GM10266 (cell line): ENCODE measurements around the gene RTL1.

Experiments used
- DNase-seq: peaks from one replicate; pipeline ENCODE4 v3.0.0; 2012; ENCODE audit errors: extremely low spot score
- TF ChIP-seq, protein P1 (sequence below): IDR thresholded peaks from 2 replicates; pipeline ENCODE4 v1.5.1; 2012; ENCODE audit warnings: mild to moderate bottlenecking, low read depth; ENCODE audit not compliant: control insufficient read depth, insufficient read depth; ENCODE audit errors: missing control alignments

RTL1 gene

DNA sequence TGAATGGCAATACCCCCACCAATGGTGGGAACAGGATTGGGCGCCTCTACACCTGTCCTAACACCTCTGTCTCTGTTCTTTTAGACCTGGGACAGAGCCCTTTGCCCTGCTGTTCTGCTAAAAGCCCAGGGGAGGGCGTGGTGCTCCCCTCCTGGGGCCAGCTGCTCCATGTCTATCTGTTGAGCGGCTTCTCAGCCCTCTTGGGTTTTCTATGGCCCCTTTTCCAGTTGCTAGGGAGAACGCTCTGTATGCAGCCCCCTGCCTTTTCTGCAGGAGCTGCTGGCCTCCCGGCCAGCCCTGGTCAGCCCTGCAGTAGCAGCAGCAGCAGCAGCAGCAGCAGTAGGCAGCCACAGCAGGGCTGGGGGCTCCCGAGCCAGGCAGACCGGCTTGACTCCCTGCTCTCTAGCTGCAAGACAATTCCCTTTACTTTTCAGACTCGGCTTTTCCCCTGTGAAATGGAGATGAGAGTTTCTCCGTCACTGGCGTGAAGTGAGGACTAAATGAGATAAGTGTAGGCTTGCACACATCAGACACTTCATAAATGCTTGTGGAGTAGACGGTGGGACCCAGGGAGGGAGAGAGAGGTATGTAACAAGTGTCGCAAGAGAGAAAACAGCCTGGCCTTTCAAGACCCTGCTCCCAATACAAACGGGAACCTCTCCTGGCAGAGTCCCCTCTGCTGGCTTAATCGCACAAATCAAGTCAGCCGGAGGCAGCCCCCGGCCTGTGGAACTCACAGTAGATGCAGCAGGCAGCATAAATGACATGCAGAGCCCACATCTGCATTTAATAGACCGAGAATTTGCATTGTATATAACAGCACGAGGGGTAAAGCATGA lies 1.0 kb downstream of the RTL1 start:
- TF ChIP-seq, protein P1, sequence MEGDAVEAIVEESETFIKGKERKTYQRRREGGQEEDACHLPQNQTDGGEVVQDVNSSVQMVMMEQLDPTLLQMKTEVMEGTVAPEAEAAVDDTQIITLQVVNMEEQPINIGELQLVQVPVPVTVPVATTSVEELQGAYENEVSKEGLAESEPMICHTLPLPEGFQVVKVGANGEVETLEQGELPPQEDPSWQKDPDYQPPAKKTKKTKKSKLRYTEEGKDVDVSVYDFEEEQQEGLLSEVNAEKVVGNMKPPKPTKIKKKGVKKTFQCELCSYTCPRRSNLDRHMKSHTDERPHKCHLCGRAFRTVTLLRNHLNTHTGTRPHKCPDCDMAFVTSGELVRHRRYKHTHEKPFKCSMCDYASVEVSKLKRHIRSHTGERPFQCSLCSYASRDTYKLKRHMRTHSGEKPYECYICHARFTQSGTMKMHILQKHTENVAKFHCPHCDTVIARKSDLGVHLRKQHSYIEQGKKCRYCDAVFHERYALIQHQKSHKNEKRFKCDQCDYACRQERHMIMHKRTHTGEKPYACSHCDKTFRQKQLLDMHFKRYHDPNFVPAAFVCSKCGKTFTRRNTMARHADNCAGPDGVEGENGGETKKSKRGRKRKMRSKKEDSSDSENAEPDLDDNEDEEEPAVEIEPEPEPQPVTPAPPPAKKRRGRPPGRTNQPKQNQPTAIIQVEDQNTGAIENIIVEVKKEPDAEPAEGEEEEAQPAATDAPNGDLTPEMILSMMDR = no peak
- DNase-seq = no peak

GRCh38 chr14:100901391-100902183 lies 1.9 kb downstream of the RTL1 start:
- DNase-seq = no peak
- TF ChIP-seq, protein P1 = no peak

DNA sequence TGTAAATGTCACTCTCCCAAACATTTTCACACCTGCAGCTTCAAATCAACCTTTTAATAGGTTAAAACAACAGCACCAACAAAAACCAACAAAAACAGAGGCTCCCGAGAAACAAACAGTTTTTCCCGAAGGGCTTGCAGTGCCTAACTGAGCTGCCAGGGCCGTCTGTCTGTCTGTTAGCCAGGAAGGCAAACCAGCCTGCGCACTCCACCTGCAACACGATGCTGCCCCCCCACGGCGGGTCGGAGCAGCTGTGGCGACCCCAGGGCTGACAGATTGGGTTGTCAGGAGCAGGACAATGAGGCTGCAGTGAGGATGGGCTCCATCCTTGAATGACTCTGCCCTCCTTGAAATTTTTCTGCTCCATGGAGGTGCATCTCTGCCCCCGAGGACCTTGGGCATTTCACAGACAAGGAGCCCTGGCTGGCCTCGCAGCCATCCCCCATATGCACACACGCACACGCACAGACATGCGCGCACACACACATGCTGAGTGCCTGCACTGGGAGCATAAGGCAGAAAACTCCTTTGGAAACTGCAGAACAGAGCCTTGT lies 2.6 kb downstream of the RTL1 start:
- TF ChIP-seq, protein P1 = peak; percentile 23
- DNase-seq = no peak

DNA sequence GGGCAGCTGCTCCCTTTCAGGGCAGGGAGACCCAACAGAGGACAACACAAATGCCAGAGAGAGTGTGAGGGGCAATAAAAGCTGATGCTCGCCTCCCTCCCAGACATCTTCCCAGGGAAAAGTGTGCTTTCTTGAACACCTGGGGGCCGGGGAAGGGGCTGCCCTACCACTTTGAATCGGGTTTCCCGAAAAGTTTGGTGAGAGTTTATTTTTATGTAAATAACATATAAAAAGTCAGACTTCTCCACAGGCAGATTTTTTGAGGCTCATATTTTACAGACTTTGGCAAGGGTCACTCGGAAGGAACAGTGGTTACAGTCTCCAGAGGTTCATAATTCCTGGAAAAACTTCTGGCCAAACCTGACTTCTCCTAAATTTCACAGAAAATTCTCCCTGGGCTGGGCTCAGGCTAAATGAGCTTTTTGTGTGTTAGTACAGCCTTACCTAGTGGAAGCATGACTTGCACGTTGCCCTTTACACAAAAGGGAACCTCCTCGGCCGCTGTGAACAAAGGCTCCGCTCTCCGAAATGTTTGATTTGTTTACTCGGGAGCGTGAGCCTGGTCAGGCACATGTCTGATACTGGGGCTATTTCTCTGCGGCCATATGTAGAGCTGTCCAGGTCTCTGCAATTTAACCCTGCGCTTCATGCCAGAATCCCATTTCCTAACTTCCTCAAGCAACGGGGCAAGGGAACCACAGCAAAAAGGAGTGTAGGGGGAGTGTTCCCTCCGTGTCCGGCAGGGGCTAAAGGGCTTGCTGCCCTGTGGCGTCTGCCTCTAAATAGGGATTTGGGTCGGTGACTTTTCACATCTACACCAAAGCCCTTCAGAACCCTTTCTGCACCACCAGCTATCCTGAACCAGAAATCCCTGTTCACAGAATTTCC lies 3.4 kb downstream of the RTL1 start:
- DNase-seq = no peak
- TF ChIP-seq, protein P1 = no peak

DNA sequence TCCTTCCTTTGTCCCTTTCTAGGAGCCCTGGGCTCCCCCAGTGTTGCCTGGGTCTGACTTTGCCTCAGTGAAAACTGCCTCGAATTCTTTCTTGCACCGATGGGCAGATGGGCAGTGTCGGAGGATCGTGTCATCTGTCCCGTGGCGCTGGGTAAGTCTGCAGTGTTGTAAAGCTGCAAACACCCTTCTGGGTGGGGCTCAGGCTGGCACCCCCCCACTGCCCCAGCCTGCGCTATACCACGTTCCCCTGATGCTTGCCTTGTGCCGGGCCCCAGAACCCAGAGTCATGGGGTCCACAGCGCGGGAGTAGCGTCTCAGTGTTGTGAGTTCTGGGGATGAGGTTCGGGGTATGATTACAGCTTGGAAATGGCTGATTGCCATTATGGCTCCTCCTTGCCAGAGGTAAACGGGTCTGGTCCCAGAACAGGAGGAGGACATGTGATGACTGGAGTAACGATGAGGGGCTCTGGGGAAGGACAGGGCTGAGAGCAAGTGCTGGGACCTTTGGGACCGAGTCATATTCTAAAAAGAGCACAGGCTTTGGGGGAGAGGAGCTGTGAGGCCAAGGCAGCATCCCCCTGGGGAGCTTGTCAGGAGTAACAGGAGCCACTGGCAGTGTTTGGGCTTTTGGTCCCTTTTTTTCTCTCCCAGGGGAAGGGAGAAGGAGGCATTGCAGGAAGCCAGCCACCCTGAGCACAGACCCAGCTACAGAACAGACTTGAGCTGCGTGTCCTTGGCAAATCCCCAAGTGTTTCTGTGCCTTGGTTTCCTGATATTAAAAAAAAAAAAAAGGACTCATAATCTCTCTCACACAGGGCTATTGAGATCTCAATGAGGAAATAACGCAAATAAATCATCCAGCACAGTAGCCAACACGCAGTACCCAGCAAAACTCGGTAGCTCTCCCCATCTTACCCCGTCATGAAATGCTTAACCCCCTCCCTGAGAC lies 4.3 kb downstream of the RTL1 start:
- TF ChIP-seq, protein P1 = no peak
- no peak for DNase-seq

DNA sequence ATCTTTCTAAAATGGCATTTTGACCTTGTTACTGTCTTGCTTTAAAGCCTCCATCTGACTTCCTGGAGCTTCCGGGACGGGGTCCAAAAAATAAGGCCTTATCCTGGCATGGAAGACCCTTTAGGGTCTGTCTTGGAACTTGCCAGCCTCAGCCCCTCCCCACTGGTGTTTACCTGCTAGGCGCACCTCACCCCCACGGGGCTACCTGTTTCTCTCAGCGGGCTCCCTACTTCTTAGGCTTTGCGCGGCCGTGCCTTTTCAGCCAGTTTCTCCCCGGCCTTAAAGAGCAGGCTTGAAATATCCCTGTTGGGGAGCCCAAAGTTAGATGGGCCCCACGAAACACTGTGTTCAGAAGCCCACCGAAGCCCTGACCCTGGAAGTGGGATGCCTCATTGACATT lies 5.1 kb downstream of the RTL1 start:
- DNase-seq = no peak
- TF ChIP-seq, protein P1 = no peak
